ENCODE measurements around the gene MAGEA3.

GRCh38 chrX:152652060-152652459, 46.5 kb upstream of the MAGEA3 start:
- no peak for TF ChIP-seq EP300 (IDR thresholded peaks at IDR 0.05)
- no peak for TF ChIP-seq CTCF (IDR thresholded peaks at IDR 0.05)
- no peak for TF ChIP-seq POLR2A (IDR thresholded peaks at IDR 0.05)
- no peak for TF ChIP-seq POLR2AphosphoS5 (IDR thresholded peaks at IDR 0.05)
